ENCODE measurements around the gene KLHDC1. TPM values are rescaled to one million over a fixed set of nuclear protein-coding genes. Genes with fewer than 3 reads are reported as not detected.
A peak's percentile ranks its signal among the peaks of the same experiment; 100 is the strongest.

The KLHDC1 gene
- total RNA-seq, 1 experiment from 2014 or later = 0.98 TPM

DNA sequence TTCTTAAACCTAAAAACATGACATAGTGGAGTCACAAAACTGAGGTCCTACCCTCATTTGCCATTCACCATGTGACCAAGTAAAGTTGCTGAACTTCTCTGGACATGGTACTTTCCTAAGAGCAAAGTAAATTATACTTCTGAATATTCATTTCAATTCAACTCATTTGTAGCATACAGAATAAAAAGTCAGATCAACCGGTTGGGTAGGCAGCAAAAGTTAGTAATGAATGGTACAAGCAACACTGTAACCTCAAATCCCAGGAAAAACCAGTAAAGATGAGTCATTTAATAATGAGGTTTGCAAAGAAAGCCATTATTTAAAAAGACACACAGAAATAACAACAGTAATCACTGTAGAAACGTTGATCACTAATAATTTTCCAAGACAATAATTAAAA, 13.6 kb upstream of the KLHDC1 start:
- BruUV-seq (replicated peaks) = no TSS peak
- DNase-seq (ENCODE audit: low read depth, low spot score) = no peak
- no peak overlapping the region for H3K4me2 ChIP-seq (ENCODE audit: low read length)

DNA sequence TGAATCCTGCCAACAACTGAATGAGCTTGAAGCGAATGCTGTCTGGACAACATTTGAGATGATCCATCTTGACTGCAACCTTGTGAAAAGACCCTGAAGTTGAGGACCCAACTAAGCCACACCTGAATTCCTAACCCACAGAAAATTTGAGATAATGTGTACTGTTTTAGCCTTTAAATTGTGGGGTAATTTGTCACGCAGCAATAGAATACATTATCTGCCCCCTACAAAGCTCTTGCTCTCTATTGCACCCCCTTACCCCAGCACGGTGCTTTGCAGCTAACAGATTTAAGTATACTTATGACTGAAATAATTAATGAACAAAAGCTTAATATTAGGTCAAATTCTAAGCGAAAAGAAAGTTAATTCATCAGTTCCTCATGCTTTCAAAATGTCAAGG, 6.5 kb upstream of the KLHDC1 start:
- BruUV-seq (replicated peaks) = no TSS peak
- Histone ChIP-seq H3K27ac (ENCODE audit: low read depth, low read length) (no peak overlapping the region), H3K79me2 (ENCODE audit: insufficient read depth, low read length) (peaks cover 52% of the 10 kb centered on the region), H3K27me3 (ENCODE audit: insufficient read depth, low read length) (no peaks in the 10 kb centered on the region), H2AFZ (ENCODE audit: low read depth, low read length, poor library complexity, severe bottlenecking) (no peak overlapping the region), H3K36me3 (ENCODE audit: control insufficient read depth in 1 of 2, insufficient read depth in 2 of 2, low read length in 2 of 2) (peaks cover 4 to 16% of the 10 kb centered on the region in 2 experiments; a peak in 1 of 4 replicates), H3K9me3 (ENCODE audit: control insufficient read depth in 1 of 2, insufficient read depth in 1 of 2, low read depth in 1 of 2, low read length in 2 of 2) (no peaks in the 10 kb centered on the region), H3K4me2 (ENCODE audit: low read length) (peak overlapping the region; percentile 96; the same call in 1 of the 2 replicates), H3K9ac (ENCODE audit: low read length) (no peak overlapping the region), H3K9me2 (ENCODE audit: insufficient read depth) (no peaks in the 10 kb centered on the region), H4K20me1 (ENCODE audit: insufficient read depth) (no peaks in the 10 kb centered on the region), H3K4me1 (ENCODE audit: control insufficient read depth in 1 of 2, insufficient read depth in 2 of 2, low read length in 2 of 2) (peaks cover 10 to 28% of the 10 kb centered on the region in 2 experiments), H3K4me3 (replicated peaks in 1 of 2; ENCODE audit: low read depth in 1 of 2, low read length in 2 of 2) (peak overlapping the region in 1 of 2 experiments; percentile 76; a peak in 3 of 4 replicates)
- intact Hi-C loops (cut with micrococcal nuclease) = loop anchor here (5.0 kb wide), 1 partner anchor 81 kb away; the partner anchor contains the start of gene KLHDC2
- ATAC-seq = no peak
- DNase-seq (ENCODE audit: low read depth, low spot score) = no peak
- CTCF ChIA-PET = no interaction called here
- RAD21 ChIA-PET (ENCODE audit: low non-redundant PET in 1 of 2, low total read pairs in 2 of 2, uncharacterized antibody in 2 of 2, unreplicated experiment in 2 of 2) = no interaction called here
- POLR2A ChIA-PET = no interaction called here
- TF ChIP-seq FOSL1 (IDR thresholded peaks at IDR 0.05; ENCODE audit: low read depth) (no peak), ELF1 (IDR thresholded peaks at IDR 0.05; ENCODE audit: borderline replicate concordance, low read depth) (no peak), ZNF274 (IDR thresholded peaks at IDR 0.05; ENCODE audit: low read depth, low read length) (no peak), YY1 (IDR thresholded peaks at IDR 0.05; ENCODE audit: extremely low read depth, insufficient replicate concordance, low read depth, low read length) (no peak), CBX3 (IDR thresholded peaks at IDR 0.05; ENCODE audit: low read depth) (no peak), SP1 (IDR thresholded peaks at IDR 0.05; ENCODE audit: low read depth) (no peak), ZFX (IDR thresholded peaks at IDR 0.05) (no peak), EZH2 (IDR thresholded peaks at IDR 0.05) (no peak), SRF (IDR thresholded peaks at IDR 0.05; ENCODE audit: low read depth) (no peak)
- TF ChIP-seq, protein P1, sequence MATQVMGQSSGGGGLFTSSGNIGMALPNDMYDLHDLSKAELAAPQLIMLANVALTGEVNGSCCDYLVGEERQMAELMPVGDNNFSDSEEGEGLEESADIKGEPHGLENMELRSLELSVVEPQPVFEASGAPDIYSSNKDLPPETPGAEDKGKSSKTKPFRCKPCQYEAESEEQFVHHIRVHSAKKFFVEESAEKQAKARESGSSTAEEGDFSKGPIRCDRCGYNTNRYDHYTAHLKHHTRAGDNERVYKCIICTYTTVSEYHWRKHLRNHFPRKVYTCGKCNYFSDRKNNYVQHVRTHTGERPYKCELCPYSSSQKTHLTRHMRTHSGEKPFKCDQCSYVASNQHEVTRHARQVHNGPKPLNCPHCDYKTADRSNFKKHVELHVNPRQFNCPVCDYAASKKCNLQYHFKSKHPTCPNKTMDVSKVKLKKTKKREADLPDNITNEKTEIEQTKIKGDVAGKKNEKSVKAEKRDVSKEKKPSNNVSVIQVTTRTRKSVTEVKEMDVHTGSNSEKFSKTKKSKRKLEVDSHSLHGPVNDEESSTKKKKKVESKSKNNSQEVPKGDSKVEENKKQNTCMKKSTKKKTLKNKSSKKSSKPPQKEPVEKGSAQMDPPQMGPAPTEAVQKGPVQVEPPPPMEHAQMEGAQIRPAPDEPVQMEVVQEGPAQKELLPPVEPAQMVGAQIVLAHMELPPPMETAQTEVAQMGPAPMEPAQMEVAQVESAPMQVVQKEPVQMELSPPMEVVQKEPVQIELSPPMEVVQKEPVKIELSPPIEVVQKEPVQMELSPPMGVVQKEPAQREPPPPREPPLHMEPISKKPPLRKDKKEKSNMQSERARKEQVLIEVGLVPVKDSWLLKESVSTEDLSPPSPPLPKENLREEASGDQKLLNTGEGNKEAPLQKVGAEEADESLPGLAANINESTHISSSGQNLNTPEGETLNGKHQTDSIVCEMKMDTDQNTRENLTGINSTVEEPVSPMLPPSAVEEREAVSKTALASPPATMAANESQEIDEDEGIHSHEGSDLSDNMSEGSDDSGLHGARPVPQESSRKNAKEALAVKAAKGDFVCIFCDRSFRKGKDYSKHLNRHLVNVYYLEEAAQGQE (IDR thresholded peaks at IDR 0.05; ENCODE audit: low read depth) = no peak

More for the DNA sequence above, 13.6 kb upstream of the KLHDC1 start:
- ChIA-PET POLR2A (no interaction called here), RAD21 (ENCODE audit: low non-redundant PET in 1 of 2, low total read pairs in 2 of 2, uncharacterized antibody in 2 of 2, unreplicated experiment in 2 of 2) (no interaction called here), CTCF (no interaction called here)
- no peak overlapping the region for H3K9ac ChIP-seq (ENCODE audit: low read length)
- no peaks in the 10 kb centered on the region for H3K9me3 ChIP-seq (ENCODE audit: control insufficient read depth in 1 of 2, insufficient read depth in 1 of 2, low read depth in 1 of 2, low read length in 2 of 2)
- no peak overlapping the region for H2AFZ ChIP-seq (ENCODE audit: low read depth, low read length, poor library complexity, severe bottlenecking)
- no peaks in the 10 kb centered on the region for H3K9me2 ChIP-seq (ENCODE audit: insufficient read depth)
- no peaks in the 10 kb centered on the region for H3K4me1 ChIP-seq (ENCODE audit: control insufficient read depth in 1 of 2, insufficient read depth in 2 of 2, low read length in 2 of 2)
- H3K27me3 ChIP-seq (ENCODE audit: insufficient read depth, low read length) = no peaks in the 10 kb centered on the region
- ATAC-seq = no peak
- peaks cover 44% of the 10 kb centered on the region for H3K79me2 ChIP-seq (ENCODE audit: insufficient read depth, low read length)
- H3K36me3 ChIP-seq (ENCODE audit: control insufficient read depth in 1 of 2, insufficient read depth in 2 of 2, low read length in 2 of 2) = peaks cover 12 to 39% of the 10 kb centered on the region in 2 experiments
- H4K20me1 ChIP-seq (ENCODE audit: insufficient read depth) = no peaks in the 10 kb centered on the region; the same call in 1 of the 2 replicates
- intact Hi-C loops (cut with micrococcal nuclease) = no loop called here
- no peak overlapping the region for H3K4me3 ChIP-seq (replicated peaks in 1 of 2; ENCODE audit: low read depth in 1 of 2, low read length in 2 of 2)
- TF ChIP-seq EZH2phosphoT487 (IDR thresholded peaks at IDR 0.05; ENCODE audit: borderline replicate concordance) = no peak
- no peak for TF ChIP-seq ZNF274 (IDR thresholded peaks at IDR 0.05; ENCODE audit: low read depth, low read length)
- TF ChIP-seq, protein P1 (IDR thresholded peaks at IDR 0.05; ENCODE audit: low read depth) = no peak
- no peak for TF ChIP-seq POLR2A (IDR thresholded peaks at IDR 0.05; ENCODE audit: borderline replicate concordance, extremely low read depth, insufficient read depth, insufficient read length)
- no peak for TF ChIP-seq EGR1 (IDR thresholded peaks at IDR 0.05; ENCODE audit: low read depth)
- no peak overlapping the region for H3K27ac ChIP-seq (ENCODE audit: low read depth, low read length)

Measured in HCT116 (cell line).